Thyroid gland (tissue), 4 donors: ENCODE data around the gene PLEKHA8.

Experiments
- POLR2A ChIP-seq, 2 donors: fragments of 450-650 bp; IDR thresholded peaks; one replicate each; pipeline ENCODE4 v1.6.1; 2017; ENCODE audit warnings: antibody characterized with exemption in 2 of 2, mild to moderate bottlenecking in 2 of 2, moderate library complexity in 1 of 2
- TF ChIP-seq, protein P1 (sequence below), 6 experiments: fragments of 200-600 bp in 3 of 6; fragments of 450-650 bp in 3 of 6; sonication (generic) in 3 of 6; IDR thresholded peaks; one replicate each; pipeline ENCODE4 v1.5.1; 2016 to 2019; ENCODE audit warnings: antibody characterized with exemption in 6 of 6, mild to moderate bottlenecking in 2 of 6, inconsistent platforms in 1 of 6, moderate library complexity in 1 of 6

GRCh38 chr7:30082686-30083085, 54.5 kb downstream of the PLEKHA8 start:
- TF ChIP-seq, protein P1, sequence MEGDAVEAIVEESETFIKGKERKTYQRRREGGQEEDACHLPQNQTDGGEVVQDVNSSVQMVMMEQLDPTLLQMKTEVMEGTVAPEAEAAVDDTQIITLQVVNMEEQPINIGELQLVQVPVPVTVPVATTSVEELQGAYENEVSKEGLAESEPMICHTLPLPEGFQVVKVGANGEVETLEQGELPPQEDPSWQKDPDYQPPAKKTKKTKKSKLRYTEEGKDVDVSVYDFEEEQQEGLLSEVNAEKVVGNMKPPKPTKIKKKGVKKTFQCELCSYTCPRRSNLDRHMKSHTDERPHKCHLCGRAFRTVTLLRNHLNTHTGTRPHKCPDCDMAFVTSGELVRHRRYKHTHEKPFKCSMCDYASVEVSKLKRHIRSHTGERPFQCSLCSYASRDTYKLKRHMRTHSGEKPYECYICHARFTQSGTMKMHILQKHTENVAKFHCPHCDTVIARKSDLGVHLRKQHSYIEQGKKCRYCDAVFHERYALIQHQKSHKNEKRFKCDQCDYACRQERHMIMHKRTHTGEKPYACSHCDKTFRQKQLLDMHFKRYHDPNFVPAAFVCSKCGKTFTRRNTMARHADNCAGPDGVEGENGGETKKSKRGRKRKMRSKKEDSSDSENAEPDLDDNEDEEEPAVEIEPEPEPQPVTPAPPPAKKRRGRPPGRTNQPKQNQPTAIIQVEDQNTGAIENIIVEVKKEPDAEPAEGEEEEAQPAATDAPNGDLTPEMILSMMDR (IDR thresholded peaks at IDR 0.05) = no peak
- TF ChIP-seq POLR2A (IDR thresholded peaks at IDR 0.05) = no peak
